ENCODE results near the gene HMGCS2.

- TF ChIP-seq CTCF (conservative IDR thresholded peaks at IDR 0.05 in 1 of 2, IDR thresholded peaks at IDR 0.05 in 1 of 2; ENCODE audit: extremely low read depth in 1 of 2, insufficient read depth in 1 of 2, low read depth in 1 of 2, low read length in 2 of 2) (no peak), EZH2 (IDR thresholded peaks at IDR 0.05; ENCODE audit: borderline replicate concordance, low read length) (no peak)
Observed at GRCh38 chr1:119740261-119740660, 28.4 kb downstream of the HMGCS2 start.

Data from mammary epithelial cell (primary cell).